Measurements from ENCODE around the gene HS2ST1.
"Not testable (repeated sequence)": the region's sequence is repeated elsewhere in the genome, so short reads cannot be mapped to it uniquely, and the experiment has no call there.

The HS2ST1 gene

DNA sequence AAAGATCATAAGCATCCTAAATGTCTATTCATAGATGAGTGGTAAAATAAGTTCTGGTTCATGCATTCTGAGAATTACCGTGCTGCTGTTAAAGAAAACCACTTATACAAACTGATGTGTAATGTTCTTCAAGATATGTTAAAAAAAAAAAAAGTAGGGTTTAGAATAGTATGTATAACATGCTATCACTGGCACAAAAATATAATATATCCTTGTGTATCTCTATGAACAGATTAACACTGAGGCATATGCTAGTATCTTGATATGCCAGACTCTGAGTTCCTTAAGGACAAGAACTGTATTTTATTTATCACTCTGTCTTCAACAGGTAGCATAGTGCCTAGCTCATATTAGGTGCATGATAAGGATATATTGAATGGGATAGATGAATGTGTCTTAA is 108.9 kb downstream of the HS2ST1 start:
- no peak for DNase-seq (ENCODE audit: low spot score)

DNA sequence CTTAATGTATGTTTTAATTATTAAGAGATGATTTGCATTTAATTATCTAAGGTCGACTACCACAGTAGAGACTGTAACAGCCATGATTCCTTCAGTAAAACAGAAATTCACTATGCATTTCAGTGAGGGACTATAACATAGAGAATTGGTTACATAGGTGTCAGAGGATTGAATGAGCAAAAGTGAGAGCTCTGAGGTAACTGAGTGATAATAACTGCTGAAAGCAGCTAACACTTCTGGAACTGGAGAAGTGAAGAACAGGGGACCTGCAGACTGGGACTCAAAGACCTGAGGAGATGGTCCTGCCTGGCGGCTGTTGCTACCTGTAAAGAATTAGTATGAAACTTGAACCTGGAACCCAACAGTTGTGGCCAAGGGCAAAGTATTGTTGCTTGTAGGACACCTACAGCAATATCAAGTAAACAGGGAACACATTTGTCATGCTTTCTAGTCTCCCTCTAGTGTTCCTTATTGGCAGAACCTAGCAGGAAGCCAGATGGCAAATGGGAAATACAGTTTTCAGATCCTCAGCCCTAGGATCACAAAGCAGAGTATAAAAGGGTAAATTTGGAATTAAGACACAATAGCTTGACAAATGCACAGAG is 110.6 kb downstream of the HS2ST1 start:
- peak; percentile 44 for DNase-seq (ENCODE audit: low spot score)

DNA sequence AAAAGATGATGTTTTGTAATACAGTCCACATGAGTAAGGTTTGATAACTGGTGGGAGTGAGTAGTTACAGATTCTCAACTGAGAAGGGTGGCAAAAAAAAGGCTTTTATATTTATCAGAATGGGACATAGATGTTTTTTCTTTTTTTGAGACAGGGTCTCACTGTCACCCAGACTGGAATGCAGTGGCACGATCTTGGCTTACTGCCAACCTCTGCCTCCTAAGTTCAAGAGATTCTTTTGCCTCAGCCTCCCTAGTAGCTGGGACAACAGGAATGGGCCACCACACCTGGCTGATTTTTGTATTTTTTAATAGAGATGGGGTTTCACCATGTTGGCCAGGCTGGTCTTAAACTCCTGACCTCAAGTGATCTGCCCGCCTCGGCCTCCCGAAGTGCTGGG is 113.1 kb downstream of the HS2ST1 start:
- not testable (repeated sequence) for DNase-seq (ENCODE audit: low spot score)

DNA sequence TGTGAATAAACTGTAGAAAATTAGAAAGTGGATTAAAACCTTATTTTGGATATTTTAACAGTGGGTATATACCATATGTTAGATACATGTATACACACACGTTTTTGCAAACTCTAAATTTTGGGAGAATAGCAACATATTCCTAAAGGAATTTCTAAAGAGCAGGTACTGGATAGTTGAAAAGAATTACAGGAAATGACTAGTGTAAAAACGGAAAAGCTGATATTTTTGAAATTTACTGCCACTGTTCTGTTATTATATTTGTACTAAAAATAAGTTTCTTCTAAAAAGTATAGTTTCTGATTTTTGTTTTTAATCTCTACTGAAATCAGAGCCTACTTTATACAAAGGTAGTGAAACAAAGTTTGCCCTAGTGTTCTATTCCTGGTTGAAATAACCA is 114.1 kb downstream of the HS2ST1 start:
- DNase-seq (ENCODE audit: low spot score) = no peak

DNA sequence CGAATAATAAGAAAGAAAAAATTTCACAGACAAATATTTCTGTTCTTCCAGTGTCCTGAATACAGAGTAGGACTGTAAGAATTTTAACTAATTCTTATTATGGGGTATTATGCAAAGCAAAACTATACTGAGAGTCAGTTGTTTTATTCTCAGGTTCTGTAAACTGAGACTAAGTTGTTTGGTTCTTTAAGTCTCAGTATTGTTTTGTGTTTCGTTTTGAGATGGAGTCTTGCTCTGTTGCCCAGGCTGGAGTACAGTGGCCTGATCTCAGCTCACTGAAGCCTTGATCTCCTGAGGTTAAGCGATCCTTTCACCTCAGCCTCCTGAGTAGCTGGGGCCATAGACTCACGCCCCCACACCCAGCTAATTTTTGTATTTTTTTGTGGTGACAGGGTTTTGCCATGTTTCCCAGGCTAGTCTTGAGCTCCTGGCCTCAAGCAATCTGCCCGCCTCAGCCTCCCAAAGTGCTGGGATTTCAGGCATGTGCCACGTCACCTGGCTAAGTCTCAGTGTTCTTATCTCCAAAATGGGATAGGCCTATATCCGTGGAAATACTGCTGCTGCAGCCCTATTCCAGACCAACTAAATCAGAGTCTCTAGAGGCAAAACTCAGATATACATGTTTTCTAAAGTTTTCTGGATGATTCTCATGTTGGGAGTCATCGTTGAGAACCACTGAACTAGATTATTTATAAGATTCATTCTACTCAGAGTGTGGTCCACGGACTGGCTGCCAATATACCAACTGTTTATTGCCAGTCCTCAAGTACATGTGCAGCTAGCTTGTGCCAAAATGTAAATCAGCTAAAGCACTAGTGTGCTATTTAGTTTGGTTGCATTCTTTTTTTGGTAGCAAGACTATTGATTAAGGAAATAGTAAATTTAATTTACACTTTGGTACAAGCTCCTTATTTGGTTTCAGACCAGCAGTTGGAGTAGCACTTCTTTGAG is 116.6 kb downstream of the HS2ST1 start:
- DNase-seq (ENCODE audit: low spot score) = no peak

DNA sequence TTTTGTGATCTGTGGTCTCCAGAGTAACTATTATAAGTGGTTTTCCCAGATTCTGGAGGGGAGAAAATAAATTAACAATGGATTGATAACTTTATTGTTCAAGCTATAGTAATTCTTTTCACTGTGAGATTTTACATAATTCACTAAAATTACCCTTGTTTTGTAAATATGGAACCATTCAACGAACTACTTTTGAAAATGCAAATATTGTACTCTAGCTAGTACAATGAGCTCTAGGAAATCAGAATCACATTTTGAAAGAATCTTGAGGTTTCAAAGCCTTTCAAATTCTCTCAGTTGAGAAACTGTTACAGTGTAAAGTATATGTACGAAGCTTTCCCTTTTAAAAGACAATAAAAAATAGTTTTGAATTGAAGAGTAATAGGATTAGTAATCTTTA is 119.9 kb downstream of the HS2ST1 start:
- DNase-seq (ENCODE audit: low spot score) = no peak

DNA sequence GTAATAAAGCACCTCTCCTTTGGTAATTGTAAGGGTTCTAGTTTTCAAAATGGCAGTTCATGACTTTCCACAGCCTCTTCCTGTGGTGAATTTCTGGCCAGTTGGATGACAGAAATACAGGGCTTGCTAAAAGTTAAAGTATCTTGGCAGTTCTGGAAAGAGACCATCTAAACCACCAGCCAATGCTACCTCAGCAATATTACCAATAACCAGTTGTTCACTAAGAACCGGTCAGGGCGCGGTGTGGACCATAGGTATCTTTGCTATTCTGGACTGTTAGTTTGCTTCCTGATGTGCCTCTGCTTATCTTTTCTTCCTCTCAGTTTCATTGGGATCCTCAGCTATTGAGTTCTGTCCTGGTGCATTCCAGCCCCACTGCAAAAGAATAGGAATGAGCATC is 124.7 kb downstream of the HS2ST1 start:
- DNase-seq (ENCODE audit: low spot score) = no peak

DNA sequence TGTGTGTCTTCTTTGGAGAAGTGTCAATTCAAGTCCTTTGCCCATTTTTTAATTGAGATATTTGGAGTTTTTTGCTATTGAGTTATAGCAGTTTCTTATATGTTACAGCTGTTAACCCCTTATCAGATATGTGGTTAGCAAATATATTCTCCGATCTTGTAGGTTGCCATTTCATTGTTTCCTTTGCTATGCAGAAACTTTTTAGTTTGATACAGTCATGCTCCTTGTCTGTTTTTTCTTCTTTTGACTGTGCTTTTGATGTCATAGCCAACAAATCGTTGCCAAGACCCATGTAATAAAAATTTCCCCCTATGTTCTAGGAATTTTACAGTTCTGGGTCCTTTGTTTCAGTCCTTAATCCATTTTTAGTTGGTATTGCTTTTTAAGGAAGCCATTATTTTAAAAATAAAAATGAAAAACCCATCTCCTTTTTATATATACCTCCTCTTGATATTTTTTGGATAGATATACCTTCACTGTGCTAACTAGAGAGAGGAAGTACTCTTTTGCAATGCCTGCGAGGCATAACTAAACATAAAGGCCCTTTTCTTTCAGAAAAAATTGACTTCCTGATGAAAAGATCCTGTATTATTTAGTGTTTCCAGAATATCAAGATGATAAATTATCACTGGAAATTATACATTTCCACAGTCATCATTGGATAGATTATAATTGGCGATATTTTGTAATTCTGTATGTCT is 127.8 kb downstream of the HS2ST1 start:
- no peak for DNase-seq (ENCODE audit: low spot score)

DNA sequence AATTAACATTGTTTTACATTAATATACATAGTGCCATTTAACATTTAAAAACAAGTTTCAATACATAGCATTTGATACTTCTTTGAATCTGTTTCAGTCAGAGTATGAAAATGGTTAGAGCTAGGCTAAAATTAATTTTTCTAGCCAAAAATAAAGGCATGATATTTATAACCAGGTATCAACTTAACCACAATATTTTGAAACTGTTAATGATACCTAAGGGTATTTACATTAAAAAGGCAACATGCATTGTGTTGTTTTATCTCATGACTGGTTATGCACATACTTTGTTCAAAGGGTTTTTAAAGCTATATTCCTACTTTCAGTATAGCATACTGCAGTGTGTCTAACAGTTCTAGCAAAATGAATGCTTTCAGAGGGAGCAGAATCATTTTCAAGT is 130.0 kb downstream of the HS2ST1 start:
- DNase-seq (ENCODE audit: low spot score) = no peak

DNA sequence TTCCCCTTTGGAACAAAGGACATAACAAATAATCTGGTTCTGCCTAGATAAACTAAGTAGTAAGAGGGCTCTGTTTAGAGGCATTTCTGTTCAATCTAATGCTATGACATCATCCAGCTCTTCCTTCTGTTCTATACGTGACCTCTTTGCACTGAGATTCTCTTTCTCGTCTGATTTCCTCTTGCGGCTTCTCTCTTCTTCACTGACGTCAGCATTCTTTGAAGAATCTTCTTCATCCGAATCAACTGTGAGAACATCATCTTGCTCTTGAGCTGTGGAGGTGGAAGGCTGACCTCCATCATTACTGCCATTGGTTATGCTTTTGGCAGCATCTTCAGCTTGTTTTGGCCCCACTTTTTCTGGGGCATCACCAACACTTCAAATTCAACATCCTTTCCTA is 130.4 kb downstream of the HS2ST1 start:
- DNase-seq (ENCODE audit: low spot score) = no peak

DNA sequence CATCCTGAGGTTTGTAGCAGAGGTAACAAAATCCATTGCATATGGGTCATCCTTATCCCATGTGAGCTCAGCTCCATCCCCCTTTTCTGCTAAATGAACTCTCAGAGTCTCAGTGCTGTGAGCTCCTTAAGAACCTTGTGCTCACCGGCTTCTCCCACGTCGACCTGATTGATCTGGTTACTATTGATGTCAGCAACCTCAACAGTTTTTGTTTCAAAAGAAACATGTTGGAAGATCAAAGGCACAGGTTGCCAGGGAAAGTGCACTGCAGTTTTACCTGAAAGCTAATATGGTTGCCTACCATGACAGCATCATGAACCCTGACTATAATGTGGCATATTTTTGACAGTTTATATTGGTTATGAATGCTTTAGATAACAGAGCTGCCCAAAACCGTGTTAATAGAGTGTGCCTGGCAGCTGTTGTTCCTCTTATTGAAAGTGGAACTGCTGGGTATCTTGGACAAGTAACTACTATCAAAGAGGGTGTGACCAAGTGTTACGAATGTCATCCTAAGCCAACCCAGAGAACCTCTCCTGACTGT is 131.4 kb downstream of the HS2ST1 start:
- no peak for DNase-seq (ENCODE audit: low spot score)

DNA sequence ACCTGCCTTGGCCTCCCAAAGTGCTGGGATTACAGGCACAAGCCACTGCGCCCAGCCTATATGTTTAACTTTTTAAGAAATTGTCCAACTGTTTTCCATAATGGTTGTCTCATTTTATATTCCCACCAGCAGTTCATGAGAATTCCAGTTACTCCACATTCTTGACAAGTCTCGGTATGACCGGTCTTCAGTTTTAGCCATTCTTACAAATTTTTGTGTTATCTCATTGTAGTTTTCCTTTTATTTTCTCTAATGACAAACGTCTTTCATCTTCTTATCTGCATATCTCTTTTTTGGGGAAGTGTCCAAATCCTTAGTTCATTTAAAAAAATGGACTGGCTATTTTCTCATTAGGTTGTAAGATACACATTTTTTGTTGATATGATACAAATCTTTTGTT is 132.5 kb downstream of the HS2ST1 start:
- DNase-seq (ENCODE audit: low spot score) = no peak

DNA sequence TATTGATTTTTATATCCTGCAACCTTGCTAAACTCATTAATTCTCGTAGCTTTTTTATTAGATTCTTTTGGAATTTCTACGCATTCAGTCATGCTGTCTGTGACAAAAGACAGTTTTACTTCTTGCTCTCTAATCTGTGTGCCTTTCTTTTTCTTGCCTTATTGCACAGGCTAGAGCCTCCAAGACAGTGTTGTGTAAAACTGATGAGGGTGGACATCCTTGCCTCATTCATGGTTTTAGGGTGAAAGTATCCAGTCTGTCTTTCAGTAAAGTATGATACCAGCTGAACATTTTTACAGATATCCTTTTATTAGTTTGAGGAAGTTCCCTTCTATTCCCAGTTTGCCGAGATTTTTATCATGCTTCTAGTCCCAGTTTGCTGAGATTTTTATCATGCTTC is 133.8 kb downstream of the HS2ST1 start:
- no peak for DNase-seq (ENCODE audit: low spot score)

DNA sequence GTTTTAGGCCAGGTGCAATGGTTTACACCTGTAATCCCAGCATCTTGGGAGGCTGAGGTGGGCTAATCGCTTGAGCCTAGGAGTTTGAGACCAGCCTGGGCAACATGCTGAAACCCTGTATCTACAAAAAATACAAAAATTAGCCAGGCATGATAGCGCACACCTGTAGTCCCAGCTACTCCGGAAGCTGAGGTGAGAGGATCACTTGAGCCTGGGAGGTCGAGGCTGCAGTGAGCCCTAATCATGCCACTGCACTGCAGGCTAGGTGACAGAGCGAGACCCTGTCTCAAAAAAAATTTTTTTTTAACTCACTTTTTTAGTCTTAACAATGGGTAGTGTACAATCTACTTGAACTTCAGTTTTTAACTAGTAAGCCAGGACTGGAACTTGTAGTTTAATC is 137.5 kb downstream of the HS2ST1 start:
- DNase-seq (ENCODE audit: low spot score) = no peak

DNA sequence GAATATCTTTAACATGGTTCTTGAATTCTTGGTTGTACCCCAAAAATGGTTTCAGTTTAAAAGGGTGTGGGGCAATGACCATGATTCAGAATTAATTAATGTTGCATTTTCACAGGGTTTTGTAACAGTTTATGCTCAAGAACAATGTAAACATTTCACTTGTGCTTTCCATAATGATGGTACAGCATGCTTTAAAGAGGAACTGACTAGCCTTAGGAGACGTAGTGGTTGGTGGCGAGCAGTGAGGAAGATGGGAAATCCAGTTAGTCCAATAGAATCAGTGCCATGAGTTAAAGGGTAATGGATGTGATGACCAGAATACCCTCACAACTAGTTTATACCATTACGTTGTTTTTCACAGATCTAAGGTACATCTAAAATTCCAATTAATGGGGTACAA is 138.0 kb downstream of the HS2ST1 start:
- no peak for DNase-seq (ENCODE audit: low spot score)

DNA sequence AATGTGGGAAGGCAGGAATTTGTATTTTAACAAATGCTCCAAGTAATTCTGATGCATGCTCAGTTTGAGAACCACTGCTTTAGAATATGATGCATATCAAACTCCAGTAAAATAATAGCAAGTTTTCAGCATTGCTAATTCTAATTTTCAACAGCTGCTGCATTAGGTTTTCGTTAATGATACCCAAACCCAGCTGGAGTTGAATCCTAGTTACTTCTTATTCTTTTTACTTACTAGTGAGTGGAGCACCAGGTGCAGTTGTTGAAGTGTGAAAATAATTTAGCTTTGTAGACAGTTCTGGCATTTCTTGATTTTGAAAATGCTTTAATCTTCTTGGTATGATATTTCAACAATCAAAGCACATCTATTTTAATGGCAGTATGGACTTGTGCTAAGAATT is 138.5 kb downstream of the HS2ST1 start:
- DNase-seq (ENCODE audit: low spot score) = no peak

DNA sequence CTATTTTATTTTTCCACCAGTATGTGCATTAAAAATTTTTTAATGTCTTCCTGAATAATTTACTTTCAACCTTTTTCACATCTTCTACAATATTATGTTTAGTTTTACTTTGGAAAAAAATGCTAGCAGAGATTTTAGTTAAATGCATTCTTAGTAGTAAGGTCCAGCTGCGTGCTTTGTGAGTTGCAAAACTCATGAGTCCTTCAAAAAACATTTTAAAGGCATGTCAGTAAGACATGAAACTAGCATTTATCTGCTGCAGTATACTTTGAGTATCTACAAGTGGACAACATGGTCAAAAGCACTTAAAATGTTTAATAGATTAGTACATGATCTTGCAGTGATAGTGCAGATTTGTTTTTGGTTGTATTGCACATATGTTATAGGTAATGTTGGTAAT is 139.0 kb downstream of the HS2ST1 start:
- DNase-seq (ENCODE audit: low spot score) = no peak

DNA sequence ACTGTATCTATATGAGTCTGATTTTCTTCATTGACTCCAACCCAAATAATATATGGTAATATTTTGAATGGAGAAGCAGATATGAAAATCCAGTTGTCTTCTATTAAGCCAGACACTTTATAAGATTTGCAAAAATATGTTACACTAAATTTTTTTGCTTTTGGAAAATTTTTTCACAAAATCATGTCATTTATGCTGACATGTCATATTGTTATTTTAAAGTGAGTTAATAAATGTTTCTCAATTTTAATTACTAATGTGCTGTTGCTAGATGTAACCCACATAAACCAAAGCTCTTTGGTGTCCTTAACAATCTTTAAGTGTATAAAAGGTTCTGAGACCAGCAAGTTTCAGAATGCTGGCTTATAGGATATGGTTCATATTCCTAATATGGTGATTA is 142.5 kb downstream of the HS2ST1 start:
- no peak for DNase-seq (ENCODE audit: low spot score)

DNA sequence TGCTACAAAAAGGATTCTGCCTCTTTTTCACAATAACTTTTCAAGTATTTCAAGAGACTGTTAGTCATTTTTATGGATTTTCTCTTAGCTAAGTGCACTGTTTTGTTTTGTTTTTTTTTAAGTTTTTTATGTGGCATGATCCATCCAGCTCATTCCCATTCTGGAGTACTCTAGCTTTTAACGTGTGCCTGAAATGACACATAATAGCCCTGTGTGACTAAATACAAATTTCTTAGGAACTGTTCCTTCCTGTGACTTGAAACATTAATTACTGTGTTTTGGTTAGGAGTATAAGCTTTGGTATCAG is 143.9 kb downstream of the HS2ST1 start:
- no peak for DNase-seq (ENCODE audit: low spot score)

DNA sequence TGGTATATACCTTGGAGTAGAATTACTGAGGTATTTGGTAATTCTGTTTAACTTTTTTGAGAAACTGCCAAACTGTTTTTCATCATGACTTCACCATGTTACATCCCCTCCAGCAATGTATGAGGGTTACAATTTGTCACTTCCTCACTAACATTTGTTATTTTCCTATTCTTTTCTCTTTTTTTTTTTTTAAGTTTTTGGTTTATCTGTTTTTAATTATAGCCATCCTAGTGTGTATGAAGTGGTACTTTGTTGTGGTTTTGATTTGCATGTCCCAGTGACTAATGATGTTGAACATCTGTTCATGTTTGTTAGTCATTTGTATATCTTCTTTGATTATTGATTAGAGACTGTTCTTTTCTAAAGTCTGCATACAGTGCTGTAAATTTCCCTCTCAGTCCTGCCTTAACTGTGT is 147.3 kb downstream of the HS2ST1 start:
- no peak for DNase-seq (ENCODE audit: low spot score)

DNA sequence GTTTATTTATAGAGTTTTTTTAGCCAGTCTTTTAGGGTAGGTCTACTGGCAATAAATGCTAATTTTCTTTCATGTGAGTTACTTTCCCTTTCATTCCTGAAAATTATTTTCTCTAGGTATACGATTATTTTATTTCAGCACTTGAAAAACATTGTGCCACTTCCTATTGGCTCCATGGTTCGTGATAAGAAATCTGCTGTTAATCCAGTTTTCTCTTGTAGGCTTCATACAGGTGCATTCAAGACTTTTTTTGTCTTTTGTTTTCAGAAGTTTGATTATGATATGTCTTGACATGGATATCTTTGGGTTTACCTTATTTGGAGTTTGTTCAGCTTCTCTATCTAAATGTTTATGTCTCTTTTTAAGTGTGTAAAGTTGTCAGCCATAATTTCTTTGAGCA is 148.3 kb downstream of the HS2ST1 start:
- DNase-seq (ENCODE audit: low spot score) = no peak

DNA sequence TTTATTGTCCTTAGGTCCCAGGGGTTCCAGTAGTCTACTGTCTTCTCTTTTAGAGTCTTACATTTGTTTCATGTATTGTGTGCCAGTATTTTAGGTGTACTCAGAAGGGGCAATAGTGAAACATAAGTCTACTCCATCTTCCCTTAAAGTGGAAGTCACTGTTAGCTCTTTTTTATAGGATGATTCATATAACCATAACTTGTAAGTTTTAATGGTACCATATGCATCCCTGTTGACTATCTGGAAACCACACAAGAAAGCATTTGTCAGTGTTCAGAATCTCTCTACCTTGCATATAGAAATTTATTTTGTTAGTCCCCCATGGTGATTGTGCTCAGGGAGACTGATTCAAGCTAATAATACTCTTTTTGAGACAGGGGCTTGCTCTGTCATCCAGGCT is 149.9 kb downstream of the HS2ST1 start:
- DNase-seq (ENCODE audit: low spot score) = no peak

DNA sequence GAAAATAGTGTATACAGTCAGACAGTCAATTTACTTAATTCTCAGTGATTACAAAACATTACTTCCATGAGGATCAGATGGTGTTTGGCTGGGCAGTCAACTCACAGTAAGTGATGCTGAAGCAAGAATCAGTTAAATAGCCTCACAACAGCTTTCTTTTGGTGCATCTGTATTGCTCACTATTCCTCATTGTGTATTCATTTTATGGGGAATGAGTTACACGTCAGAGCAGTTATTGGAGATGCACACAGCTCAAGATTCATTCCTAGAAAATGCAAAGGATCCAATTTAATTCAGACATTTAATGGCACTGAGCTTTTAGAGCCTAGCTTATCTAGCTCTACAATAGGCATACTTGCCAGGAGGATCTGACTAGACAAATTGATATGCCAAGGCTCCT is 150.6 kb downstream of the HS2ST1 start:
- no peak for DNase-seq (ENCODE audit: low spot score)

Measured in LoVo (cell line).